Stimulated activated naive CD8-positive, alpha-beta T cell treated with anti-CD3 and anti-CD28 coated beads, Interleukin-15, amount 100 ng/mL, for 72 hours (primary cell): ENCODE results near the gene PAAF1.

Experiments
- ATAC-seq: fragments of 150-1000 bp; cut with Tn5 transposase; 2 replicates; pipeline ENCODE4 v1.10.0; 2021; ENCODE audit warnings: mild to moderate bottlenecking, moderate library complexity
- DNase-seq, 2 donors: peaks; one replicate each; pipeline ENCODE4 v3.0.0; 2021 to 2022
- H3K27ac Mint-ChIP-seq, 2 donors: one replicate each; pipeline ENCODE4 v1.8.0; 2022; ENCODE audit warnings: mild to moderate bottlenecking in 2 of 2, mixed read lengths in 2 of 2, moderate library complexity in 2 of 2
- H3K27me3 Mint-ChIP-seq: one replicate; pipeline ENCODE4 v1.8.0; 2022; ENCODE audit warnings: mixed read lengths
- H3K4me1 Mint-ChIP-seq: one replicate; pipeline ENCODE4 v1.8.0; 2022; ENCODE audit warnings: mild to moderate bottlenecking, mixed read lengths
- H3K4me3 Mint-ChIP-seq, 2 donors: one replicate each; pipeline ENCODE4 v1.8.0; 2022; ENCODE audit warnings: mild to moderate bottlenecking in 2 of 2, mixed read lengths in 2 of 2, moderate library complexity in 1 of 2
- H3K9me3 Mint-ChIP-seq, 2 donors: one replicate each; pipeline ENCODE4 v1.8.0; 2022; ENCODE audit warnings: mixed read lengths in 2 of 2

Gene PAAF1

GRCh38 chr11:73969991-73970800 lies 93.4 kb downstream of the PAAF1 start:
- peak; percentile 55 for ATAC-seq
- peak overlapping the region; percentile 77 to 79 for H3K27ac Mint-ChIP-seq

GRCh38 chr11:73971175-73971719 lies 94.4 kb downstream of the PAAF1 start:
- ATAC-seq = no peak

More at GRCh38 chr11:73969991-73970800, 93.4 kb downstream of the PAAF1 start:
- H3K4me3 Mint-ChIP-seq = no peak overlapping the region
- peak in 1 of 2 donors; percentile 35 for DNase-seq
- H3K9me3 Mint-ChIP-seq = no peaks in the 10 kb centered on the region
- peaks cover 87% of the 10 kb centered on the region for H3K4me1 Mint-ChIP-seq
- H3K27me3 Mint-ChIP-seq = no peaks in the 10 kb centered on the region

GRCh38 chr11:73972187-73972586 lies 95.4 kb downstream of the PAAF1 start:
- Mint-ChIP-seq H3K27me3 (no peaks in the 10 kb centered on the region), H3K4me3 (no peak overlapping the region), H3K4me1 (peaks cover 98% of the 10 kb centered on the region), H3K27ac (peak overlapping the region in 1 of 2 donors; percentile 46), H3K9me3 (no peaks in the 10 kb centered on the region)
- DNase-seq (no peak), ATAC-seq (no peak)

More at GRCh38 chr11:73971175-73971719, 94.4 kb downstream of the PAAF1 start:
- no peak for DNase-seq
- Mint-ChIP-seq H3K27ac (peak overlapping the region; percentile 51 to 73), H3K9me3 (no peaks in the 10 kb centered on the region), H3K4me3 (peak overlapping the region in 1 of 2 donors; percentile 22), H3K4me1 (peaks cover 90% of the 10 kb centered on the region), H3K27me3 (no peaks in the 10 kb centered on the region)

GRCh38 chr11:73972620-73973449 lies 96.0 kb downstream of the PAAF1 start:
- peak overlapping the region in 1 of 2 donors; percentile 14 for H3K27ac Mint-ChIP-seq
- no peak overlapping the region for H3K4me3 Mint-ChIP-seq
- no peak for ATAC-seq

GRCh38 chr11:73974604-73975478 lies 98.0 kb downstream of the PAAF1 start:
- no peak for ATAC-seq
- no peak for DNase-seq
- no peaks in the 10 kb centered on the region for H3K27me3 Mint-ChIP-seq
- H3K4me3 Mint-ChIP-seq = peak overlapping the region in 1 of 2 donors; percentile 33
- H3K9me3 Mint-ChIP-seq = no peaks in the 10 kb centered on the region
- H3K27ac Mint-ChIP-seq = peak overlapping the region; percentile 37 to 86
- peaks cover 100% of the 10 kb centered on the region for H3K4me1 Mint-ChIP-seq

More at GRCh38 chr11:73972620-73973449, 96.0 kb downstream of the PAAF1 start:
- no peak for DNase-seq
- no peaks in the 10 kb centered on the region for H3K9me3 Mint-ChIP-seq
- no peaks in the 10 kb centered on the region for H3K27me3 Mint-ChIP-seq
- H3K4me1 Mint-ChIP-seq = peaks cover 100% of the 10 kb centered on the region

DNA sequence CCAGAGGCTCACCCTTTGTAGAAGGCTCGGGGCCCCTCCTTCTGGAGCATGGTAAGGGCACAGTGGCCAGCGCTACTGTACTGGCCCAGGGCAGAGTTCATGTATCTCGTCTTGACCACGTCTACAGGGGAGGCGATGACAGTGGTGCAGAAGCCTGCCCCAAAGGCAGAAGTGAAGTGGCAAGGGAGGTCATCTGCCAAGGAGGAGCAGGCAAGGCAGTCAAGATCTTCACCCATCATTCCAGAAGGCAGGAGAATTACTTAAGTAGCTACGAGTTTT lies 98.6 kb downstream of the PAAF1 start:
- ATAC-seq (no peak), DNase-seq (no peak)
- Mint-ChIP-seq H3K4me1 (peaks cover 100% of the 10 kb centered on the region), H3K4me3 (peak overlapping the region in 1 of 2 donors; percentile 33), H3K9me3 (no peaks in the 10 kb centered on the region), H3K27ac (peak overlapping the region; percentile 35 to 38), H3K27me3 (no peaks in the 10 kb centered on the region)

DNA sequence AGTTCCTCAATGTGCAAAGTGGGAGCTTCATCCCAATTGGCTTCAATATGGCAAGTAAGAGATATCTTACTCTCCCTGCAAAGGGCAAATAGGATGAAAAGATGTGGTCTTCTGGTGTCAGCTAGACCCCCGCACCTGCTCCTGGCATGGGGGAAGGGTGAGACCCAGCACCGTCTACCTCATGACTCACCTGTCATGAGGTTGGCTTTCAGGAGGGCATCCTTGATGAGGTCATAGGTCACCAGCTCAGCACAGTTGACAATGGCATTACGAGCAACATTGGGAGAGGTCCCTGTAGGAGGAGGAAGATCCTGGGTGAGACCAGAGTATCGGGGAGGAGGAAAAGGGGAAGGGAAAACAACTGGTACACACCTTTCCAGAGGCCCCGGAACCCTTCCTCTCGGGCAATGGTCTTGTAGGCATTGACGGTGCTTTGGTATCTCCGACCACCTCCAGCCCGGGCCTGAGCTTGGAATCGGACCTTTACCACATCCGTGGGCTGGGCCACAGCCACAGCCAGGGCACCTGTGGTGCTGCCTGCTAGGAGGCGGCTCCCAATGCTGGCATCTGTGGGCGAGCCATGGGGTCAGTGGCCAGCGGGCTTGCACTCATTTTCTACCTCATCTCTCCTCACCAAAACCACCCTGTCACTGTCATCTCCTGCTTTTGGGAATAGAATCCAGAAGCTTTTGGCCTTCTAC lies 99.8 kb downstream of the PAAF1 start:
- Mint-ChIP-seq H3K4me3 (peak overlapping the region in 1 of 2 donors; percentile 10), H3K4me1 (peaks cover 93% of the 10 kb centered on the region), H3K27ac (peak overlapping the region; percentile 50 to 79), H3K27me3 (no peaks in the 10 kb centered on the region), H3K9me3 (no peaks in the 10 kb centered on the region)
- ATAC-seq = no peak
- DNase-seq = no peak

DNA sequence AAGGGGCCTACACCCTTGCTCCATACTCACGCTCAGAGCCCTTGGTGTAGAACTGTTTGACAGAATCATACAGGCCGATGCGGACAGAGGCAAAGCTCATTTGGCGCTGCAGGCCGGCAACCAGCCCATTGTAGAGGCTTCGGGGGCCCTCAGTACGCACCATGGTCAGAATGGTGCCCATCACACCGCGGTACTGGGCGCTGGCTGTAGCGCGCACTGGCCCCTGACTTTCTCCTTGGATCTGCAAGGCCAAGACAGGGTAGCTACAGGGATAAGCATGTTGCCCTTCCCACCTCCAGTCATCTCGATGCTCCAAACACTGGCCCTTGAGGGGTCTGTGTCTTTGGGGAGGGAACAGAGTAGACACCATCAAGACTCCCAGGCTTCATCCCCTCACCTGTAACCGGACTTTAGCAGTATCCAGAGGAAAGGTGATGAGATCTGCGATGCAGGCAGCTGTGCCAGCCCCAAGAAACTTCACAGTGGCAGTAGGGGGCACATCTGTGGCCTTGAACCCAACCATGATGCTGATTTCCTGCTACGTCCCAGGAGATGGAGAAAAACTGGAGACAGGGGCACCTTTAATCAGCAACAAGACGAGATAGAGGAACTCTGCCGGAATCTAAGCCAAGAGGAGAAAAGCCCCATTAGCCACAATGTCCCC lies 101.2 kb downstream of the PAAF1 start:
- H3K27me3 Mint-ChIP-seq = no peaks in the 10 kb centered on the region
- ATAC-seq (no peak), DNase-seq (no peak)
- no peak overlapping the region for H3K27ac Mint-ChIP-seq
- peak overlapping the region in 1 of 2 donors; percentile 27 for H3K4me3 Mint-ChIP-seq
- peaks cover 79% of the 10 kb centered on the region for H3K4me1 Mint-ChIP-seq
- H3K9me3 Mint-ChIP-seq = no peaks in the 10 kb centered on the region

DNA sequence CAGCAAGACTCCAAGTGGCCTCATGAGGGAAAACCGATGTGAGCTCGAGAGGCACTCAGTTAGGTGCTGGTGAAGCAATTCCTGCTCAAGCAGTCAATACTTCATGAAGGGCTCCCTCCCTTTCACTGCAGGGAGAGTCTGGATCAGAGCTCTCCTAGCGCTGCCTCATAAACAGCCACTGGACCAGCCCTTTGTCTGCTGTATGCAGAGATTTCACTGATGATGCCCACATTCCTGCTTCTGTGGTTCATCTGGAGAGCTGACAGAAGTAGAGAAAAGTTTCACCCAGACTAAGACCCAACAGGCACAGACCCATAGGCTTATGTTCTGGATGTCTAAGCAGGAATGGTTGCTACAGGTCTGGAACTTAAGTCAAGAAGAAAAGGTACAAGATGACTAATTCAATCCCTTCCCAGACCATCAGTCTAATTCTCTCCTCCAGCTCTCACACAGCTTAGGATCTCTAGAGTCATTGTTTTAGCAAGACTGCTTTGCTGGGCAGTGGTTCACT lies 101.8 kb downstream of the PAAF1 start:
- H3K9me3 Mint-ChIP-seq = no peaks in the 10 kb centered on the region
- ATAC-seq = no peak
- peak overlapping the region in 1 of 2 donors; percentile 93 for H3K27ac Mint-ChIP-seq
- no peak for DNase-seq
- peak overlapping the region; percentile 71 to 96 for H3K4me3 Mint-ChIP-seq
- no peaks in the 10 kb centered on the region for H3K27me3 Mint-ChIP-seq
- H3K4me1 Mint-ChIP-seq = peaks cover 78% of the 10 kb centered on the region

- H3K9me3 Mint-ChIP-seq = no peaks in the 10 kb centered on the region
- H3K27ac Mint-ChIP-seq = peak overlapping the region; percentile 94 to 98
- no peaks in the 10 kb centered on the region for H3K27me3 Mint-ChIP-seq
- peaks cover 78% of the 10 kb centered on the region for H3K4me1 Mint-ChIP-seq
- peak overlapping the region; percentile 95 to 96 for H3K4me3 Mint-ChIP-seq
- ATAC-seq (peak; percentile 63), DNase-seq (peak; percentile 52 to 78)
Observed at GRCh38 chr11:73980001-73980961, 103.5 kb downstream of the PAAF1 start.
